Loucy (cell line): ENCODE measurements around the gene BTBD6.
"Not testable (repeated sequence)": the region's sequence is repeated elsewhere in the genome, so short reads cannot be mapped to it uniquely, and the experiment has no call there.

ENCODE experiments used
- H2AFZ ChIP-seq: fragments of 200-600 bp; sonication (generic); 2 replicates; pipeline ENCODE4 v1.6.0; 2016; ENCODE audit warnings: antibody characterized with exemption, mild to moderate bottlenecking, low read length, moderate library complexity
- H3F3A ChIP-seq: fragments of 200-600 bp; 2 replicates; pipeline ENCODE4 v1.6.0; 2016; ENCODE audit warnings: antibody characterized with exemption, low read depth, mild to moderate bottlenecking
- H3K27me3 ChIP-seq: fragments of 200-600 bp; sonication (generic); 2 replicates; pipeline ENCODE4 v1.6.1; 2014; ENCODE audit warnings: low read length, mild to moderate bottlenecking; ENCODE audit not compliant: insufficient read depth, poor library complexity, severe bottlenecking
- H3K36me3 ChIP-seq: fragments of 200-600 bp; sonication (generic); 2 replicates; pipeline ENCODE4 v1.6.1; 2016; ENCODE audit warnings: low read length; ENCODE audit not compliant: insufficient read depth
- H3K4me1 ChIP-seq: fragments of 200-600 bp; sonication (generic); 2 replicates; pipeline ENCODE4 v1.5.1; 2014; ENCODE audit warnings: low read length, mild to moderate bottlenecking; ENCODE audit not compliant: insufficient read depth, poor library complexity, severe bottlenecking
- H3K4me2 ChIP-seq: fragments of 200-600 bp; sonication (generic); 2 replicates; pipeline ENCODE4 v1.6.0; 2014; ENCODE audit warnings: antibody characterized with exemption, low read length, low read depth, mild to moderate bottlenecking; ENCODE audit not compliant: poor library complexity, severe bottlenecking
- H3K4me3 ChIP-seq: fragments of 200-600 bp; sonication (generic); 2 replicates; pipeline ENCODE4 v1.5.1; 2014; ENCODE audit warnings: low read length, mild to moderate bottlenecking, mixed read lengths; ENCODE audit not compliant: poor library complexity, severe bottlenecking
- H3K79me2 ChIP-seq: fragments of 200-600 bp; sonication (generic); 2 replicates; pipeline ENCODE4 v1.6.1; 2014; ENCODE audit warnings: low read length; ENCODE audit not compliant: insufficient read depth
- H3K9ac ChIP-seq: fragments of 200-600 bp; sonication (generic); 2 replicates; pipeline ENCODE4 v1.6.0; 2014; ENCODE audit warnings: mild to moderate bottlenecking, low read depth, low read length, moderate library complexity; ENCODE audit not compliant: poor library complexity, severe bottlenecking
- H3K9me2 ChIP-seq: fragments of 200-600 bp; sonication (generic); replicated peaks from 2 replicates; pipeline ENCODE4 v1.6.1; 2016; ENCODE audit warnings: low read depth, low read length, mixed read lengths
- H3K9me3 ChIP-seq: fragments of 200-600 bp; sonication (generic); 2 replicates; pipeline ENCODE4 v1.6.1; 2014; ENCODE audit warnings: mild to moderate bottlenecking, antibody characterized with exemption, low read length, low read depth; ENCODE audit not compliant: insufficient read depth
- H4K20me1 ChIP-seq: fragments of 200-600 bp; sonication (generic); 2 replicates; pipeline ENCODE4 v1.6.0; 2014; ENCODE audit warnings: antibody characterized with exemption, low read length, mild to moderate bottlenecking; ENCODE audit not compliant: insufficient read depth, poor library complexity, severe bottlenecking
- CTCF ChIP-seq: fragments of 200-600 bp; sonication (generic); conservative IDR thresholded peaks from 2 replicates; pipeline ENCODE4 v1.5.1; 2014; ENCODE audit warnings: mild to moderate bottlenecking, antibody characterized with exemption, low read length
- EZH2phosphoT487 ChIP-seq: fragments of 200-600 bp; IDR thresholded peaks from 2 replicates; pipeline ENCODE4 v1.6.1; 2018; ENCODE audit warnings: antibody characterized with exemption, mild to moderate bottlenecking, moderate library complexity, borderline replicate concordance

The BTBD6 gene

GRCh38 chr14:105286759-105287144 lies 38.4 kb downstream of the BTBD6 start:
- no peaks in the 10 kb centered on the region for H3F3A ChIP-seq
- TF ChIP-seq CTCF: no peak
- no peak overlapping the region for H3K4me3 ChIP-seq
- H3K79me2 ChIP-seq: peaks cover 76% of the 10 kb centered on the region
- no peaks in the 10 kb centered on the region for H3K27me3 ChIP-seq
- H3K9ac ChIP-seq: no peak overlapping the region
- H2AFZ ChIP-seq: no peak overlapping the region
- peaks cover 14% of the 10 kb centered on the region; the same call in 1 of the 2 replicates for H3K36me3 ChIP-seq
- H3K9me2 ChIP-seq: no peaks in the 10 kb centered on the region
- no peak overlapping the region for H3K4me2 ChIP-seq
- no peaks in the 10 kb centered on the region for H3K9me3 ChIP-seq
- H4K20me1 ChIP-seq: peaks cover 5% of the 10 kb centered on the region
- peaks cover 25% of the 10 kb centered on the region for H3K4me1 ChIP-seq

GRCh38 chr14:105287249-105288102 lies 39.1 kb downstream of the BTBD6 start:
- H3K36me3 ChIP-seq: peaks cover 14% of the 10 kb centered on the region; the same call in 1 of the 2 replicates

GRCh38 chr14:105288936-105289335 lies 40.6 kb downstream of the BTBD6 start:
- H3K4me3 ChIP-seq, H3K9me3 ChIP-seq, H3F3A ChIP-seq, H3K9ac ChIP-seq, H3K4me2 ChIP-seq, H3K9me2 ChIP-seq, H3K27me3 ChIP-seq, H2AFZ ChIP-seq: not testable (repeated sequence)
- Histone ChIP-seq H3K4me1 (peaks cover 29% of the 10 kb centered on the region), H3K79me2 (peaks cover 79% of the 10 kb centered on the region), H4K20me1 (peaks cover 12% of the 10 kb centered on the region), H3K36me3 (peaks cover 14% of the 10 kb centered on the region; the same call in 1 of the 2 replicates)

More at GRCh38 chr14:105287249-105288102, 39.1 kb downstream of the BTBD6 start:
- peaks cover 3% of the 10 kb centered on the region for H4K20me1 ChIP-seq
- TF ChIP-seq CTCF (no peak), EZH2phosphoT487 (no peak)
- H2AFZ ChIP-seq: no peak overlapping the region
- no peak overlapping the region for H3K9ac ChIP-seq
- no peak overlapping the region for H3K4me2 ChIP-seq
- no peak overlapping the region for H3K4me3 ChIP-seq
- H3K9me2 ChIP-seq: no peaks in the 10 kb centered on the region
- H3F3A ChIP-seq: no peaks in the 10 kb centered on the region
- peaks cover 26% of the 10 kb centered on the region for H3K4me1 ChIP-seq
- H3K27me3 ChIP-seq: no peaks in the 10 kb centered on the region
- H3K79me2 ChIP-seq: peaks cover 77% of the 10 kb centered on the region
- H3K9me3 ChIP-seq: no peaks in the 10 kb centered on the region
